NCI-H1092 treated with DMSO at 0.1 percent for 48 hours (cell line): ENCODE results near the gene TPO.
"Not testable (repeated sequence)": the region's sequence is repeated elsewhere in the genome, so short reads cannot be mapped to it uniquely, and the experiment has no call there.

Experiments
- DNase-seq: peaks from one replicate; lab custom pipeline; 2025; lab: John Stamatoyannopoulos, UW

TPO gene

GRCh38 chr2:1413156-1413710 is at the start of gene TPO:
TPO (plus strand) TSS chr2:1413463; CDS start chr2:1414409, 946 bp downstream.
- DNase-seq: no peak

- DNase-seq: peak; percentile 93
Measured at GRCh38 chr2:1366546-1367134, 46.6 kb upstream of the TPO start.

GRCh38 chr2:1367601-1368000 is 45.7 kb upstream of the TPO start:
- no peak for DNase-seq

GRCh38 chr2:1369905-1370304 is 43.4 kb upstream of the TPO start:
- no peak for DNase-seq

- DNase-seq: no peak
Measured at GRCh38 chr2:1370461-1370860, 42.8 kb upstream of the TPO start.

GRCh38 chr2:1371082-1371481 is 42.2 kb upstream of the TPO start:
- DNase-seq: no peak

GRCh38 chr2:1373830-1374229 is 39.4 kb upstream of the TPO start:
- no peak for DNase-seq

- no peak for DNase-seq
Measured at GRCh38 chr2:1374287-1374686, 39.0 kb upstream of the TPO start.

- DNase-seq: no peak
Measured at GRCh38 chr2:1375794-1376193, 37.5 kb upstream of the TPO start.

GRCh38 chr2:1377473-1377872 is 35.8 kb upstream of the TPO start:
- no peak for DNase-seq

- no peak for DNase-seq
Measured at GRCh38 chr2:1378456-1379150, 34.7 kb upstream of the TPO start.

GRCh38 chr2:1381644-1382043 is 31.6 kb upstream of the TPO start:
- no peak for DNase-seq

GRCh38 chr2:1387954-1388725 is 25.1 kb upstream of the TPO start:
- DNase-seq: not testable (repeated sequence)

GRCh38 chr2:1390118-1390517 is 23.1 kb upstream of the TPO start:
- not testable (repeated sequence) for DNase-seq

GRCh38 chr2:1393321-1393720 is 19.9 kb upstream of the TPO start:
- DNase-seq: no peak

GRCh38 chr2:1394709-1395408 is 18.4 kb upstream of the TPO start:
- no peak for DNase-seq

GRCh38 chr2:1397350-1397749 is 15.9 kb upstream of the TPO start:
- DNase-seq: no peak

- no peak for DNase-seq
Measured at GRCh38 chr2:1398191-1398590, 15.1 kb upstream of the TPO start.

- no peak for DNase-seq
Measured at GRCh38 chr2:1400943-1401735, 12.1 kb upstream of the TPO start.

GRCh38 chr2:1402064-1402463 is 11.2 kb upstream of the TPO start:
- DNase-seq: no peak

GRCh38 chr2:1403565-1403964 is 9.7 kb upstream of the TPO start:
- no peak for DNase-seq
